WTC11 (cell line): Measurements from ENCODE around the gene TRAPPC14.

Source experiments
- ATF1 ChIP-seq: sonication (generic); formaldehyde crosslinking; IDR thresholded peaks from 2 replicates; pipeline ENCODE4 v1.8.1; 2023; ENCODE audit warnings: mild to moderate bottlenecking, moderate library complexity, missing genetic modification reagents
- ATF3 ChIP-seq: sonication (generic); formaldehyde crosslinking; conservative IDR thresholded peaks from 2 replicates; pipeline ENCODE4 v1.8.1; 2022; ENCODE audit warnings: mild to moderate bottlenecking, missing genetic modification reagents
- CREM ChIP-seq: sonication (generic); formaldehyde crosslinking; IDR thresholded peaks from 2 replicates; pipeline ENCODE4 v1.8.1; 2022; ENCODE audit warnings: mild to moderate bottlenecking, missing genetic modification reagents, moderate library complexity
- CTCF ChIP-seq: fragments of 200-600 bp; IDR thresholded peaks from 2 replicates; pipeline ENCODE4 v1.8.0; 2022; ENCODE audit warnings: antibody characterized with exemption
- ELF4 ChIP-seq: sonication (generic); formaldehyde crosslinking; IDR thresholded peaks from 2 replicates; pipeline ENCODE4 v1.8.1; 2022; ENCODE audit warnings: low read depth, mild to moderate bottlenecking, moderate library complexity, missing genetic modification reagents
- IRF1 ChIP-seq: sonication (generic); formaldehyde crosslinking; IDR thresholded peaks from 2 replicates; pipeline ENCODE4 v1.8.0; 2023; ENCODE audit warnings: missing genetic modification reagents
- NFE2L1 ChIP-seq: sonication (generic); formaldehyde crosslinking; IDR thresholded peaks from 2 replicates; pipeline ENCODE4 v1.8.1; 2023; ENCODE audit warnings: missing genetic modification reagents
- NFYB ChIP-seq: sonication (generic); formaldehyde crosslinking; conservative IDR thresholded peaks from 2 replicates; pipeline ENCODE4 v1.8.0; 2022; ENCODE audit warnings: low read depth, missing genetic modification reagents
- RELA ChIP-seq: sonication (generic); formaldehyde crosslinking; IDR thresholded peaks from 2 replicates; pipeline ENCODE4 v1.8.1; 2022; ENCODE audit warnings: missing genetic modification reagents, mild to moderate bottlenecking, borderline replicate concordance
- TCF7 ChIP-seq: sonication (generic); formaldehyde crosslinking; IDR thresholded peaks from 2 replicates; pipeline ENCODE4 v1.8.0; 2022; ENCODE audit warnings: mild to moderate bottlenecking, low read depth, missing genetic modification reagents, moderate library complexity
- USF2 ChIP-seq: sonication (generic); formaldehyde crosslinking; IDR thresholded peaks from 2 replicates; pipeline ENCODE4 v1.8.1; 2023; ENCODE audit warnings: mild to moderate bottlenecking, missing genetic modification reagents, moderate library complexity
- TF ChIP-seq, protein P1 (sequence below): sonication (generic); formaldehyde crosslinking; IDR thresholded peaks from 2 replicates; pipeline ENCODE4 v1.8.0; 2022; ENCODE audit warnings: mild to moderate bottlenecking, missing genetic modification reagents
- TF ChIP-seq, protein P2 (sequence below): sonication (generic); formaldehyde crosslinking; IDR thresholded peaks from 2 replicates; pipeline ENCODE4 v1.8.1; 2023; ENCODE audit warnings: mild to moderate bottlenecking, missing genetic modification reagents, borderline replicate concordance
- TF ChIP-seq, protein P3 (sequence below): sonication (generic); formaldehyde crosslinking; IDR thresholded peaks from 2 replicates; pipeline ENCODE4 v1.8.1; 2022; ENCODE audit warnings: low read depth, missing genetic modification reagents, borderline replicate concordance

DNA sequence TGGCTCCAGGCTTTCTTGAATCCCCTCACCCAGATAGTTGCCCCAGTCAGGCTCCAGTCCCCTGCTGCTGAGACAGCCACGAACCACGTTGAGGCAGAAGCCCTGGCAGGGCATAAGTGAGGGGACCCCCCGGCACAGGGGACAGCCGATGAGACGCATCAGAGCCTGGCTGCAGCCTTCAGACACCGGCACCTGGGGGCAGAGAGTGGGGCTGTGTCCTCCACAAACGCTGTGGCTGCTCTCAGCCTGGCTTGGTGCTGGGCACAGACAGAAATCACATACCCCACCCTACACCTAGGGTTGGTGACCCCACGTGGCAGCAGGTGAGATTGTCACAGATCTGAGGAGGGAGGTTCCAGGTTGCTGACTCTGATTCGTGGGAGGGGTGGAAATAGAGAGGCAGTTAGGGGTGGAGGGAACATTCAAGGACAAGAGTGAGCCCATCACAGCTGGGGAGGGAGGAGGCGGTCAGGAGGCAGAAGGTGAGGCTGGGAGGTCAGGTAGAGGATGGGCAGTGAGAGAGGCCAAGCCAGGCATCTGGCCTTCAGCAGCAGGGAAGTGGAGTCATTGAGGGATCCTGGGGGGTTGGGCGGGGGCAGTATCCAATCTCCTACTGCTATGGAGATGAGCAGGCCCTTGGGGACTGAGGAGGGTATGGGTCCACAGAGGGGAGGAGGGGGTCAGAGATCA lies 15.4 kb upstream of the TRAPPC14 start:
- no peak for TF ChIP-seq CTCF
- TF ChIP-seq ATF3 = no peak
- TF ChIP-seq RELA (CRISPR knock-in tag) = no peak
- TF ChIP-seq ATF1 = no peak
- TF ChIP-seq CREM = no peak
- no peak for TF ChIP-seq NFE2L1
- no peak for TF ChIP-seq ELF4 (CRISPR knock-in tag)
- TF ChIP-seq NFYB (CRISPR knock-in tag) = no peak
- TF ChIP-seq IRF1 = no peak
- no peak for TF ChIP-seq USF2
- TF ChIP-seq, protein P1, sequence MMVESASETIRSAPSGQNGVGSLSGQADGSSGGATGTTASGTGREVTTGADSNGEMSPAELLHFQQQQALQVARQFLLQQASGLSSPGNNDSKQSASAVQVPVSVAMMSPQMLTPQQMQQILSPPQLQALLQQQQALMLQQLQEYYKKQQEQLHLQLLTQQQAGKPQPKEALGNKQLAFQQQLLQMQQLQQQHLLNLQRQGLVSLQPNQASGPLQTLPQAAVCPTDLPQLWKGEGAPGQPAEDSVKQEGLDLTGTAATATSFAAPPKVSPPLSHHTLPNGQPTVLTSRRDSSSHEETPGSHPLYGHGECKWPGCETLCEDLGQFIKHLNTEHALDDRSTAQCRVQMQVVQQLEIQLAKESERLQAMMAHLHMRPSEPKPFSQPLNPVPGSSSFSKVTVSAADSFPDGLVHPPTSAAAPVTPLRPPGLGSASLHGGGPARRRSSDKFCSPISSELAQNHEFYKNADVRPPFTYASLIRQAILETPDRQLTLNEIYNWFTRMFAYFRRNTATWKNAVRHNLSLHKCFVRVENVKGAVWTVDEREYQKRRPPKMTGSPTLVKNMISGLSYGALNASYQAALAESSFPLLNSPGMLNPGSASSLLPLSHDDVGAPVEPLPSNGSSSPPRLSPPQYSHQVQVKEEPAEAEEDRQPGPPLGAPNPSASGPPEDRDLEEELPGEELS (CRISPR knock-in tag) = no peak
- TF ChIP-seq, protein P2, sequence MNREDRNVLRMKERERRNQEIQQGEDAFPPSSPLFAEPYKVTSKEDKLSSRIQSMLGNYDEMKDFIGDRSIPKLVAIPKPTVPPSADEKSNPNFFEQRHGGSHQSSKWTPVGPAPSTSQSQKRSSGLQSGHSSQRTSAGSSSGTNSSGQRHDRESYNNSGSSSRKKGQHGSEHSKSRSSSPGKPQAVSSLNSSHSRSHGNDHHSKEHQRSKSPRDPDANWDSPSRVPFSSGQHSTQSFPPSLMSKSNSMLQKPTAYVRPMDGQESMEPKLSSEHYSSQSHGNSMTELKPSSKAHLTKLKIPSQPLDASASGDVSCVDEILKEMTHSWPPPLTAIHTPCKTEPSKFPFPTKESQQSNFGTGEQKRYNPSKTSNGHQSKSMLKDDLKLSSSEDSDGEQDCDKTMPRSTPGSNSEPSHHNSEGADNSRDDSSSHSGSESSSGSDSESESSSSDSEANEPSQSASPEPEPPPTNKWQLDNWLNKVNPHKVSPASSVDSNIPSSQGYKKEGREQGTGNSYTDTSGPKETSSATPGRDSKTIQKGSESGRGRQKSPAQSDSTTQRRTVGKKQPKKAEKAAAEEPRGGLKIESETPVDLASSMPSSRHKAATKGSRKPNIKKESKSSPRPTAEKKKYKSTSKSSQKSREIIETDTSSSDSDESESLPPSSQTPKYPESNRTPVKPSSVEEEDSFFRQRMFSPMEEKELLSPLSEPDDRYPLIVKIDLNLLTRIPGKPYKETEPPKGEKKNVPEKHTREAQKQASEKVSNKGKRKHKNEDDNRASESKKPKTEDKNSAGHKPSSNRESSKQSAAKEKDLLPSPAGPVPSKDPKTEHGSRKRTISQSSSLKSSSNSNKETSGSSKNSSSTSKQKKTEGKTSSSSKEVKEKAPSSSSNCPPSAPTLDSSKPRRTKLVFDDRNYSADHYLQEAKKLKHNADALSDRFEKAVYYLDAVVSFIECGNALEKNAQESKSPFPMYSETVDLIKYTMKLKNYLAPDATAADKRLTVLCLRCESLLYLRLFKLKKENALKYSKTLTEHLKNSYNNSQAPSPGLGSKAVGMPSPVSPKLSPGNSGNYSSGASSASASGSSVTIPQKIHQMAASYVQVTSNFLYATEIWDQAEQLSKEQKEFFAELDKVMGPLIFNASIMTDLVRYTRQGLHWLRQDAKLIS = no peak
- TF ChIP-seq TCF7 (CRISPR knock-in tag) = no peak
- TF ChIP-seq, protein P3, sequence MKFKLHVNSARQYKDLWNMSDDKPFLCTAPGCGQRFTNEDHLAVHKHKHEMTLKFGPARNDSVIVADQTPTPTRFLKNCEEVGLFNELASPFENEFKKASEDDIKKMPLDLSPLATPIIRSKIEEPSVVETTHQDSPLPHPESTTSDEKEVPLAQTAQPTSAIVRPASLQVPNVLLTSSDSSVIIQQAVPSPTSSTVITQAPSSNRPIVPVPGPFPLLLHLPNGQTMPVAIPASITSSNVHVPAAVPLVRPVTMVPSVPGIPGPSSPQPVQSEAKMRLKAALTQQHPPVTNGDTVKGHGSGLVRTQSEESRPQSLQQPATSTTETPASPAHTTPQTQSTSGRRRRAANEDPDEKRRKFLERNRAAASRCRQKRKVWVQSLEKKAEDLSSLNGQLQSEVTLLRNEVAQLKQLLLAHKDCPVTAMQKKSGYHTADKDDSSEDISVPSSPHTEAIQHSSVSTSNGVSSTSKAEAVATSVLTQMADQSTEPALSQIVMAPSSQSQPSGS = no peak
